HEK293T (cell line): Measurements from ENCODE around the gene KLHL6.

Source experiments
- CTBP1 ChIP-seq: fragments of 450-650 bp; IDR thresholded peaks from 2 replicates; pipeline ENCODE4 v1.6.1; 2016; ENCODE audit warnings: borderline replicate concordance
- ELF4 ChIP-seq: fragments of 450-650 bp; IDR thresholded peaks from 2 replicates; pipeline ENCODE4 v1.6.1; 2017; ENCODE audit warnings: antibody characterized with exemption
- FOXA1 ChIP-seq: fragments of 450-650 bp; IDR thresholded peaks from 2 replicates; pipeline ENCODE4 v1.6.1; 2016; ENCODE audit warnings: mild to moderate bottlenecking
- FOXM1 ChIP-seq: fragments of 450-650 bp; IDR thresholded peaks from 2 replicates; pipeline ENCODE4 v1.6.1; 2017; ENCODE audit warnings: mild to moderate bottlenecking, borderline replicate concordance
- NFRKB ChIP-seq: fragments of 450-650 bp; IDR thresholded peaks from 2 replicates; pipeline ENCODE4 v1.6.1; 2016; ENCODE audit warnings: mild to moderate bottlenecking, moderate library complexity
- TARDBP ChIP-seq: fragments of 450-650 bp; IDR thresholded peaks from 2 replicates; pipeline ENCODE4 v1.6.1; 2016
- ZNF384 ChIP-seq: fragments of 450-650 bp; IDR thresholded peaks from 2 replicates; pipeline ENCODE4 v1.6.1; 2016

DNA sequence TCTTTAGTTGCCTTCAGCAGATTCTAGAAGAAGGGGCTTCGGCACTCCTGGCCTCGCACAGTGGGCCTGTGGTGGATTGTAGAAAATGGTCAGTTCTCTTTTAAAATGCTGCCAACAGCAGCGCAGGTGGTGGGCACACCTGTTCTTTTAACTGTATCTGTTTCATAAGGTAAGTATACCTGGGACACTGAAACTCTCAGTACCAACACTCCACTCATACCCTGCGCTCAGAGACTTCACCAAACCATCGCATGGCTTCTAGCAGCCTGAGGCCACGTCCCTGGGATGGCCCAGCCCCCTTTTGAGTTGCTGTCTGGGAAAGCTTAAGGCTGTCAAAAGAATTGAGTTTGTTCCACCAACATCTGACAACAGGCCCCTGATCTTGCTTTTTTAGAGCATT lies 70.4 kb downstream of the KLHL6 start:
- TF ChIP-seq TARDBP (no peak), ZNF384 (no peak), NFRKB (no peak), FOXM1 (no peak), FOXA1 (no peak), CTBP1 (no peak), ELF4 (no peak)
